Measurements from ENCODE around the gene PSMD8.

GRCh38 chr19:38361633-38362075 lies 12.7 kb upstream of the PSMD8 start:
- TF ChIP-seq SP1 (IDR thresholded peaks at IDR 0.05), result no peak
- no peak for TF ChIP-seq TARDBP (IDR thresholded peaks at IDR 0.05)
- no peak for TF ChIP-seq FOXK2 (IDR thresholded peaks at IDR 0.05)
- TF ChIP-seq ARNT (IDR thresholded peaks at IDR 0.05), result no peak
- TF ChIP-seq BHLHE40 (IDR thresholded peaks at IDR 0.05; ENCODE audit: borderline replicate concordance), result no peak
- TF ChIP-seq LEF1 (IDR thresholded peaks at IDR 0.05; ENCODE audit: borderline replicate concordance), result no peak
- TF ChIP-seq SUZ12 (IDR thresholded peaks at IDR 0.05), result no peak
- no peak for TF ChIP-seq ZNF384 (IDR thresholded peaks at IDR 0.05)
- TF ChIP-seq ELF4 (IDR thresholded peaks at IDR 0.05), result no peak

All from HEK293T (cell line).